HG03064 (cell line): ENCODE results near the gene NRL.

Source experiments
- ATAC-seq: cut with Tn5 transposase; IDR thresholded peaks from one replicate; pipeline ENCODE4 v1.9.1; 2021; ENCODE audit warnings: low read depth; ENCODE audit not compliant: unreplicated experiment

NRL gene

GRCh38 chr14:24068711-24069410 lies 45.9 kb downstream of the NRL start:
- ATAC-seq: no peak

- ATAC-seq: no peak
Observed at GRCh38 chr14:24067133-24068082, 47.3 kb downstream of the NRL start.

GRCh38 chr14:24066496-24067132 lies 48.1 kb downstream of the NRL start:
- no peak for ATAC-seq

- no peak for ATAC-seq
Observed at GRCh38 chr14:24065408-24065807, 49.3 kb downstream of the NRL start.

- ATAC-seq: no peak
Observed at GRCh38 chr14:24064856-24065255, 49.9 kb downstream of the NRL start.

DNA sequence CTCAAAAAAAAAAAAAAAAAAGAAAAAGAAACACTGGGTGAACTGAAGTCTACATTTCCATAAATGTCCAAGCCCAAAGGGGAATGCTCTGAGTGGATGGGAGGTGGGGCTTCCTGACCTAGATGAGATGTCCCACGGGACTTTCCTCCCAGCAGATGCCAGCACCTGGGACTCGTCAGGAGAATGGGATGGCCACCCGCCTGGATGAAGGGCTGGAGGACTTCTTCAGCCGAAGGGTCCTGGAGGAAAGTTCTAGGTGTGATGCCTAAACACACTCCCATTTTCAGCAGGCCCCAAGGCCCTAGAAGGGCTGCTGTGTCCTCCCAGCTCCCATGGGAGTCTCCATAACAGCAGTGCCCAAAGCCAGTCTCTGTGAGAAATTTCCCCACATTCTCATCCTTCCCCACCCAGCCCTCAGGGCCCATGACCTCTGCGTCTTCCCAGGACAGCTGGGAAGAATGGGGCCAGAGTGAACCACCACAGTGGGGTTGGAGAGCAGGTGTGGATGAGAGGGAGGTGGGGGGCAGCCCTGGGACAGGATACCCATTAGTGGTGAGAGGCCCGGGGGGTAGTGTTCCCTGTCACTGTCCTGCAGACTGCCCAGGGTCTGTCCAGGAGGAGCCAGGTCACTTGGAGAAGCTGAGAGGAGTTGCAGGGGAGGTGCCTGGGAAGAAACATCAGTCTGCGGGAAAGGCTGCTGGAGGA lies 50.5 kb downstream of the NRL start:
- ATAC-seq: no peak

GRCh38 chr14:24063263-24063836 lies 51.4 kb downstream of the NRL start:
- no peak for ATAC-seq

- ATAC-seq: no peak
Observed at GRCh38 chr14:24062216-24062980, 52.4 kb downstream of the NRL start.

GRCh38 chr14:24060984-24061913 lies 53.5 kb downstream of the NRL start:
- ATAC-seq: no peak

DNA sequence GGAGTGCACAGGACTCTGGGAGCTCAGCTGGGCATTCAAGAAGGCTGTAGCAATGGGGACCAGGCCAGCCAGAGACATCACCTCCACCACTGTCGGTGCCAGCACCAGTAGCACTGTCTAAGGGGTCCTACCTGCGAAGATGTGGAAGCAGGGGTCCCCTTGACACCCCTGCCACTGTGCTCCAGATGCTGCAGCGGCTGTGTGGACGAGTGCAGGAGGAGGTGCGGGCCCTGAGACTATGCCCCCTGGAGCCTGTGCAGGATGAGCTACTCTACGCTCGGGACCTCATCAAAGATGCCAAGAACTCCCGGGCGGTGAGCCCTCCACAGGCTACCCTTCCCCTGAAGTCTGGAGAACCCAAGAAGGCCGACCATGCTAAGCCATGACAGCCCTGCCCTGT lies 54.3 kb downstream of the NRL start:
- no peak for ATAC-seq

DNA sequence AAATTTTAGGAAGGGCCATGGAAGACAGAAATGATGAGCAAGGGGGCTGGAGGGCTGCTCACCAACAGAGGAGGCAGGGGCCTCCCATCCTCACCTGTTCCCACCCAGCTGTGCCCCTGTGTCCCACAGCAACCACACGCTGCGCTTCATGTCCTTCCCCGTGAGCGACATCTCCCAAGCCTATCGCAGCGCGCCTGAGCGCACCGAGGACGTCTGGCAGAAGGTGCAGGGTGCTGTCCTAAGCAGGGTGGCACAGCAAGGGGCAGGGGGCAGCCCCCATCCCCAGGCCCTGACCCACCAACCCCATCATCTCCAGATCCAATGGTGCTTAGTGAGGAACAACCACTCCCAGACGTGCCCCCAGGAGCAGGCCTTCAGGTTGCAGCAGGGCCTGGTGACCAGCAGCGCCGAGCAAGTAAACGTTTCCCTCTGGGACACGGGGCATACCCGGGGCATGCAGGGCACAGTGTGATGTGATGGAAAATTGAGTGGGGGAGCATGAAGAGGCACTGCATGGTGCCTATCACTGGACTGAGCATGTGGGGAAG lies 54.8 kb downstream of the NRL start:
- no peak for ATAC-seq

DNA sequence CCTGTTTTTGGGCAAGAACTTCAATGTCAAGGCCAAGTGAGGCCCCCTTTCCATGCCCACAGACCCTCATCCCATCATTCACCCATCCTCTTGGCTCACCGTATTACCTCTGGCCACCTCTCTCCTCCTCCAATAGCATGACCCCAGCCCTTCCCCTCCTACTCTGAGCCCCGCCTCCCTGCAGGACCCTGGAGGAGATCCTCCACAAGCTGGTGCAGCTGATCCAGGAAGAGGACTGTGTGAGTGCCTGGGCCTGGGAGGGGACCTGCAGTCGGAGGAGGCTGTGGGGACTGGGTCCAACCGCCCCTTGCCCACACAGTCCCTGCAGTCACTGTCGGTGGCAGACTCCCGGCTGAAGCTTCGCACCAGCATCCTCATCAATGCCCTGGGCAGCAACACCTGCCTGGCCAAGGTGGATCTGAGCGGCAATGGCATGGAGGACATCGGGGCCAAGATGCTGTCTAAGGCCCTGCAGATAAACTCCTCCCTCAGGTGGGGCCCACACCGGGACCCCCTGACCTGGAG lies 55.7 kb downstream of the NRL start:
- no peak for ATAC-seq

GRCh38 chr14:24058260-24058950 lies 56.3 kb downstream of the NRL start:
- ATAC-seq: no peak

GRCh38 chr14:24057867-24058259 lies 56.9 kb downstream of the NRL start:
- ATAC-seq: no peak

DNA sequence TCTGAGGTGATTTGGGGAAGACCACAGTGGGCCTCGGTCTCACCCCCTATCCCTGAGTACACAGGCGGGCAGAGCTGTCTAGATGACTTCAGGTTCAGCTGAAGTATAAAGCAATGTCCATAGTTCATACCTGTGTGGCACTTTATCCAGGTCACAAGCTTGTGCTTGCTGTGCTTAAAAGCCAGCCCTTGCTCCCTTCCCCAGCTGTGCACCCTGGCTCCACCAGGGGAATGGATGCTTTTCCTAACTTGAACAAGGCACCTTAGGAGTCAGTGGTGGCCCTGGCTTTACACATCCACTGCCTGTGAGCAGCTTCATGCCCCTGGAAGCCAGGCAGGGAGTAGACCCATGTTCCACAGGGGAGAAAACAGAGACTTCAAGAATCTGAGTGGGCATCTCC lies 57.5 kb downstream of the NRL start:
- ATAC-seq: no peak

- no peak for ATAC-seq
Observed at GRCh38 chr14:24056800-24057184, 58.0 kb downstream of the NRL start.

GRCh38 chr14:24055971-24056799 lies 58.6 kb downstream of the NRL start:
- no peak for ATAC-seq
